Trophoblast cell (in vitro differentiated cells and primary cell): ENCODE data around the gene FABP3.

Experiments used
- DNase-seq, 2 donors: peaks; one replicate each; pipeline ENCODE4 v3.0.0-alpha.2; 2016
- H2AFZ ChIP-seq: 2 replicates; pipeline ENCODE4 v1.6.1; 2013; ENCODE audit warnings: low read length, moderate library complexity, mild to moderate bottlenecking; ENCODE audit not compliant: insufficient read depth, poor library complexity
- H2AK5ac ChIP-seq: 2 replicates; pipeline ENCODE4 v1.6.1; 2013; ENCODE audit warnings: mild to moderate bottlenecking, low read length
- H2BK120ac ChIP-seq: 2 replicates; pipeline ENCODE4 v1.6.1; 2013; ENCODE audit warnings: low read length, mild to moderate bottlenecking, moderate library complexity; ENCODE audit not compliant: insufficient read depth, poor library complexity
- H2BK12ac ChIP-seq: 2 replicates; pipeline ENCODE4 v1.6.1; 2013; ENCODE audit warnings: mild to moderate bottlenecking, low read length, moderate library complexity
- H2BK5ac ChIP-seq: 2 replicates; pipeline ENCODE4 v1.6.1; 2013; ENCODE audit warnings: low read length, low read depth, moderate library complexity, mild to moderate bottlenecking; ENCODE audit not compliant: poor library complexity
- H3K14ac ChIP-seq: 2 replicates; pipeline ENCODE4 v1.6.1; 2013; ENCODE audit warnings: mild to moderate bottlenecking, low read length
- H3K18ac ChIP-seq: 2 replicates; pipeline ENCODE4 v1.6.1; 2013; ENCODE audit warnings: mild to moderate bottlenecking, low read length
- H3K23ac ChIP-seq: 2 replicates; pipeline ENCODE4 v1.6.1; 2013; ENCODE audit warnings: low read length
- H3K27ac ChIP-seq: 2 replicates; pipeline ENCODE4 v1.5.1; 2013; ENCODE audit warnings: low read depth, mild to moderate bottlenecking, inconsistent platforms, low read length, moderate library complexity
- H3K27me3 ChIP-seq: 2 replicates; pipeline ENCODE4 v1.6.1; 2013; ENCODE audit warnings: inconsistent platforms, mild to moderate bottlenecking, low read length, moderate library complexity; ENCODE audit not compliant: insufficient read depth
- H3K36me3 ChIP-seq, 2 experiments: 1 replicate in 1 of 2; 2 replicates in 1 of 2; pipeline ENCODE4 v1.6.1; 2013; ENCODE audit warnings: low read length in 2 of 2, mild to moderate bottlenecking in 2 of 2, moderate library complexity in 1 of 2; ENCODE audit not compliant: insufficient read depth in 2 of 2, control insufficient read depth in 1 of 2
- H3K4ac ChIP-seq: 2 replicates; pipeline ENCODE4 v1.6.1; 2013; ENCODE audit warnings: low read depth, mild to moderate bottlenecking, low read length, moderate library complexity
- H3K4me1 ChIP-seq, 2 experiments: 1 replicate in 1 of 2; 2 replicates in 1 of 2; pipeline ENCODE4 v1.6.1; 2013; ENCODE audit warnings: low read length in 2 of 2, mild to moderate bottlenecking in 2 of 2, moderate library complexity in 1 of 2; ENCODE audit not compliant: insufficient read depth in 2 of 2, control insufficient read depth in 1 of 2
- H3K4me2 ChIP-seq: 2 replicates; pipeline ENCODE4 v1.6.1; 2013; ENCODE audit warnings: inconsistent platforms, mild to moderate bottlenecking, low read length, moderate library complexity
- H3K4me3 ChIP-seq: 2 replicates; pipeline ENCODE4 v1.5.1; 2013; ENCODE audit warnings: mild to moderate bottlenecking, low read depth, low read length, inconsistent platforms
- H3K79me1 ChIP-seq: one replicate; pipeline ENCODE4 v1.6.1; 2013; ENCODE audit warnings: low read length
- H3K79me2 ChIP-seq: 2 replicates; pipeline ENCODE4 v1.6.1; 2013; ENCODE audit warnings: low read length, mild to moderate bottlenecking; ENCODE audit not compliant: control insufficient read depth, insufficient read depth, poor library complexity
- H3K9ac ChIP-seq: 2 replicates; pipeline ENCODE4 v1.6.1; 2013; ENCODE audit warnings: mild to moderate bottlenecking, low read length
- H3K9me3 ChIP-seq: 2 replicates; pipeline ENCODE4 v1.6.1; 2013; ENCODE audit warnings: low read depth, mild to moderate bottlenecking, control low read depth, inconsistent platforms, low read length; ENCODE audit not compliant: insufficient read depth
- H4K12ac ChIP-seq: 2 replicates; pipeline ENCODE4 v1.6.1; 2013; ENCODE audit warnings: low read depth, mild to moderate bottlenecking, low read length, moderate library complexity
- H4K8ac ChIP-seq: 2 replicates; pipeline ENCODE4 v1.6.1; 2013; ENCODE audit warnings: low read depth, mild to moderate bottlenecking, low read length, moderate library complexity
- H4K91ac ChIP-seq: one replicate; pipeline ENCODE4 v1.6.1; 2013; ENCODE audit warnings: low read depth, mild to moderate bottlenecking, low read length, moderate library complexity
- WGBS: extraction: QIAGEN DNeasy Blood & Tissue Kit; methylation state at CpG from one replicate; pipeline ENCODE4 v1.1.7; 2013; ENCODE audit warnings: missing lambda C conversion rate; ENCODE audit not compliant: insufficient read length, insufficient coverage; ENCODE audit errors: extremely low coverage; 5-methylcytosine and 5-hydroxymethylcytosine counted together

FABP3 gene

DNA sequence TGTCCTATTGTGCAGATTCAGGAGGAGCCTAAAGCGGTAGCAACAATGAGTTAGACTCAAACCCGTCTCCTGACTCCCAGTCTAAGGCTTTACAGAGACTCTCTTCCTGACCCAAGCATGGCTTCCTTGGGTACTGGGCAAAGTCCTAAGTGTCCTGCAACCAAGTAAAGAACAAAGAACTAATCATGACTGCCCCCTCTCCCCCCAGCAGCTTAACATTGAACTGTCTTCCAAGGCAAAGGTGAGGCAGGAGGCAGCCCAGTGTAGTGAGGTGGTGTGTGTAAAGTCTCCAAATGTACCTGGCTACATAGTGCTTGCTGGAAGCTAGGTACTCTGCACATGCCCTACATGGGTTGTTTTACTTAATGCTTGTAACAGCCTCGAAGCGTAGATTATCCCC, 2.3 kb downstream of the FABP3 start:
- no peak overlapping the region for H3K23ac ChIP-seq
- no peak overlapping the region for H3K14ac ChIP-seq
- H4K8ac ChIP-seq, result no peak overlapping the region
- H3K27me3 ChIP-seq, result no peaks in the 10 kb centered on the region
- DNase-seq, result no peak
- H3K79me1 ChIP-seq, result peaks cover 3% of the 10 kb centered on the region
- peaks cover 10 to 18% of the 10 kb centered on the region in 2 experiments for H3K36me3 ChIP-seq
- H3K9ac ChIP-seq, result no peak overlapping the region
- H2AK5ac ChIP-seq, result no peak overlapping the region
- no peak overlapping the region for H3K18ac ChIP-seq
- no peak overlapping the region for H4K91ac ChIP-seq
- H3K4ac ChIP-seq, result no peak overlapping the region
- no peak overlapping the region for H2BK5ac ChIP-seq
- no peaks in the 10 kb centered on the region for H3K9me3 ChIP-seq
- H4K12ac ChIP-seq, result no peak overlapping the region
- no peak overlapping the region for H2BK120ac ChIP-seq
- no CpG with 5 or more reads among the region's 4 CpGs for WGBS
- no peak overlapping the region for H3K4me2 ChIP-seq
- H2AFZ ChIP-seq, result no peak overlapping the region
- H3K4me1 ChIP-seq, result peaks cover 9 to 12% of the 10 kb centered on the region in 2 experiments
- no peak overlapping the region for H2BK12ac ChIP-seq
- no peaks in the 10 kb centered on the region for H3K79me2 ChIP-seq
- H3K27ac ChIP-seq, result no peak overlapping the region
- H3K4me3 ChIP-seq, result no peak overlapping the region

DNA sequence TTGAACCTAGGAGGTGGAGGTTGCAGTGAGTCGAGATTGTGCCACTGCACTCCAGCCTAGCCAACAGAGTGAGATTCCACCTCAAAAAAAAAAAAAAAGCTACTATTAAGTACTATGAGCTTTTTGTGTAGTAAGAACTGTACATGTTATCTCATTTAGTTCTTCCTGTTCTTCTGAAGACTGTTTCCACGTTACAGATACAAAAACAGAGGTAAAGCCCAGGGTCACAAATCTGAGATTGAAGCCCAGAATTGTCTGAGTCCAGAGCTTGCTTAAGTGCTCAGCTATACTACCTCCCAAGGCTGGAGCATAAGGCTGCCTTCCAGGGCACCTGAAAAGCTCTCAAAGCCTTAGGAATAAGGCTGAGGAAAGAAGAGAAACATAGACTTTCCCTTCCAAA, 2.9 kb downstream of the FABP3 start:
- Histone ChIP-seq H3K27me3 (no peaks in the 10 kb centered on the region), H3K27ac (no peak overlapping the region), H3K79me1 (peaks cover 3% of the 10 kb centered on the region), H4K12ac (no peak overlapping the region), H4K8ac (no peak overlapping the region), H2BK12ac (no peak overlapping the region), H3K4me2 (no peak overlapping the region), H3K9me3 (no peaks in the 10 kb centered on the region), H3K36me3 (peaks cover 12 to 23% of the 10 kb centered on the region in 2 experiments), H2BK5ac (no peak overlapping the region), H3K14ac (no peak overlapping the region), H3K18ac (no peak overlapping the region), H3K4ac (no peak overlapping the region), H3K79me2 (no peaks in the 10 kb centered on the region), H3K4me3 (no peak overlapping the region), H3K4me1 (peaks cover 9 to 12% of the 10 kb centered on the region in 2 experiments), H3K9ac (no peak overlapping the region), H2BK120ac (no peak overlapping the region), H3K23ac (no peak overlapping the region), H4K91ac (no peak overlapping the region), H2AFZ (no peak overlapping the region), H2AK5ac (no peak overlapping the region)
- no CpG with 5 or more reads among the region's 2 CpGs for WGBS
- no peak for DNase-seq

DNA sequence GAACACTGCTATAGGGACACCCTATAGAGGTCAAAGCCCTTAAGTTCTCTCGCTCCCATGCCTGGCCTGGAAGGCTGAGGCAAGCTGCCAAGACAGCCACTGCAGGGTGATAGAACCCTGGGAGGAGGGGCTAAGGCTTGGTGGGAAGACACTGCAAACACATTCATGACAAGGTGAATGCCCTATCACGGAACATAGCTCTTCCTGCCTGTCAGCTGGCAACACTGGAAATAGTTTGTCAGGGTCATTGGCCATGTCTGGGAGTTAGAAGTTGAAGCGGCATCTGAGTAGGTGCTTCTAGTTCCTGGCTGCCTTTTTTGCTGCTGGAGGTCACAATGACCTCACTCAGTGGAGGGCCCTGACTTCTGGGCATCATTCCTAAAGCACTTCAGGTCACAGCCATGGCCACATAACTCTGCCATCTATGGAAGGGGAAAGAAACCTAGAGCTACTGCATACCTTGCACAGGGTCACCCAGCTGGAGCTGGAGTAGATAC, 4.2 kb downstream of the FABP3 start:
- Histone ChIP-seq H3K79me1 (peaks cover 3% of the 10 kb centered on the region), H2BK120ac (no peak overlapping the region), H3K27me3 (no peaks in the 10 kb centered on the region), H4K8ac (no peak overlapping the region), H3K4me2 (no peak overlapping the region), H3K9me3 (no peaks in the 10 kb centered on the region), H3K18ac (no peak overlapping the region), H2AFZ (no peak overlapping the region), H3K36me3 (peaks cover 17 to 30% of the 10 kb centered on the region in 2 experiments), H3K14ac (no peak overlapping the region), H2AK5ac (no peak overlapping the region), H3K4ac (no peak overlapping the region), H3K4me1 (peaks cover 9 to 11% of the 10 kb centered on the region in 2 experiments), H3K23ac (no peak overlapping the region), H2BK12ac (no peak overlapping the region), H4K12ac (no peak overlapping the region), H3K79me2 (no peaks in the 10 kb centered on the region), H4K91ac (no peak overlapping the region), H3K4me3 (no peak overlapping the region), H2BK5ac (no peak overlapping the region), H3K27ac (no peak overlapping the region), H3K9ac (no peak overlapping the region)
- no CpG with 5 or more reads among the region's 3 CpGs for WGBS
- DNase-seq, result no peak

DNA sequence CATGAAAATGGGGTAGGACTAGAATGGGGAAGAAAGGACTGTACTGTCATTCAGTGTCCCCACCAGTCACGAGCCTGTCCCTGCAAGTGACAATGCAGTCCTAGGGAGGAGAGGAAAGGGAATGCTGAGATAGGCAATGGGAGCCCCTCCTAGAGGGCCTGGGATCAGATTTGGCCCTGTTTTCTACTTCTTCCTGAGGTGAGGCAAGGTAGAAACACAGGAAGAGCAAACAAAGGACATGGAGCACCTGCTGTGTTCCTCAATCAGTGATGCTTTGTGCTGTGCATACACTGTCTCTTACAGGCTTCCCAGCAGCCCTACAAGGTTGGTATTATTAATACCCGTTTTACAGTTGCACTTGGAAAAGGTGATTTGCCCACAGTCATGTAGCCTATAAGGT, 6.1 kb downstream of the FABP3 start:
- Histone ChIP-seq H3K9me3 (no peaks in the 10 kb centered on the region), H4K12ac (no peak overlapping the region), H3K14ac (no peak overlapping the region), H3K9ac (no peak overlapping the region), H3K23ac (no peak overlapping the region), H3K79me1 (no peaks in the 10 kb centered on the region), H4K8ac (no peak overlapping the region), H3K4me2 (no peak overlapping the region), H3K4me1 (no peaks in the 10 kb centered on the region), H3K18ac (no peak overlapping the region), H3K27me3 (no peaks in the 10 kb centered on the region), H3K4ac (no peak overlapping the region), H2BK120ac (no peak overlapping the region), H3K79me2 (no peaks in the 10 kb centered on the region), H3K4me3 (no peak overlapping the region), H3K36me3 (peaks cover 17 to 30% of the 10 kb centered on the region in 2 experiments), H2BK12ac (no peak overlapping the region), H2BK5ac (no peak overlapping the region), H2AK5ac (no peak overlapping the region), H2AFZ (no peak overlapping the region), H3K27ac (no peak overlapping the region), H4K91ac (no peak overlapping the region)
- no peak for DNase-seq
- WGBS, result no CpG with 5 or more reads among the region's 2 CpGs
